GM19455 (cell line): Measurements from ENCODE around the gene SDCBP2.

Source experiments
- ATAC-seq: cut with Tn5 transposase; IDR thresholded peaks from one replicate; pipeline ENCODE4 v1.9.1; 2021; ENCODE audit not compliant: unreplicated experiment

The SDCBP2 gene, protein sequence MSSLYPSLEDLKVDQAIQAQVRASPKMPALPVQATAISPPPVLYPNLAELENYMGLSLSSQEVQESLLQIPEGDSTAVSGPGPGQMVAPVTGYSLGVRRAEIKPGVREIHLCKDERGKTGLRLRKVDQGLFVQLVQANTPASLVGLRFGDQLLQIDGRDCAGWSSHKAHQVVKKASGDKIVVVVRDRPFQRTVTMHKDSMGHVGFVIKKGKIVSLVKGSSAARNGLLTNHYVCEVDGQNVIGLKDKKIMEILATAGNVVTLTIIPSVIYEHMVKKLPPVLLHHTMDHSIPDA

GRCh38 chr20:1328680-1329330 lies at the start of gene SDCBP2:
Gene SDCBP2, minus strand, starts transcription at chr20:1329139. Its CDS starts 8,723 bp downstream, at chr20:1320416.
- no peak for ATAC-seq

- no peak for ATAC-seq
Observed at GRCh38 chr20:1378735-1379125, 49.8 kb upstream of the SDCBP2 start.

DNA sequence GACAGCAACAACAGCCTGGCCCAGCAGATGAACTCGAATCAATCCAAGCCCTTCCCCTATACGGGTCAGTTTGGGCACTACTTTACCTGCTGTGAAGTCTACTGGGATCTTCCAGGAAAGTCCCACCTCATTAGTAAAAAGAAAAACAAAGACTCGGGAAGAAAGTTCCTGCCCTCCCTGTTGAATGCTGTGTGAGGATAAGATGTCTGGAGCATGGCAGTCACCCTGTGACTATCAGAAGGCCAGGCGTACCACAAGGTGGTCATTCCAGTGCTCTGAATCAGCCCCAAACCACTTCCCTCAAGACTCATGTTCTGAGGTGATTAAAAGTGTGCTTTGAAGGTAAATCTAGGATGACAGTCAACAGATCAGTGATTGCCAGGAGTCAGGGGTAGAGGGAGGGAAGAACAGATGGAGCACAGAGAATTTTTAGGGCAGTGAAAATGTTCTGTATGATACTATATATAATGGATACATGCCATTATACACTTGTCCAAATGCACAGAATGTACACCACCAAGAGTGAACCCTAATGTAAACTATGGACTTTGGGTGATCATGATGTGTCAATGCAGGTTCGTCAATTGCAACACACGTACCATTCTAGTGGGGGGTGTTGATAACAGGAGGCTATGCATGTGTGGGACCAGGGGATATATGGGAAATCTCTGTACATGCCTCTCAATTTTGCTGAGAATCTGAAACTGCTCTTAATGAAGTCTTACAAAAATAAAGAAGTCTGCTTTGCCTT lies 49.2 kb upstream of the SDCBP2 start:
- ATAC-seq, result no peak

DNA sequence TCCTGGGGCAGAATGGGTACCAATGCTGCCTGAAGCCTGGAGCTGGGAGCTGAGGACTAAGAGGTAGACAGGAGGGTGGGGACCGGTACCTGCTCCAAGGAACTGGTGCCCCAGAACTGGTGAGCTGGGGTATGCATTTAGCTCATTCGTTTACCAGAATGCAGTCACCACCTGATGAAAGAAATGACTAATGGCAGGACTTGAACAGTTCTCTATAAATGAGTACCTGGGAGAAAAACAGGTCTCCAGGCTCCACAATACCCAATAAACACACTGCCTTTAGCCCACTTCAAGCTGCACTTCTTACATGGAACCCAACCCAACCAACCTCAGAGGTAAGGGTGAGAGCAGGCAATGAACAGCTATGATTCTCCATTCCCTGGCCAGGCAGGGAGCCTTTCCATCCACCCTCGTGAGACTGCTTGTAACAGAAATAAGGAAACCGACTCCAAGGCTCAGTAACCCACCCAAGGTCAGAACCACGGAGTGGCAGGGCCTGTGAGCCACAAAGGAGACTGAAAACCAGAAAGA lies 48.5 kb upstream of the SDCBP2 start:
- ATAC-seq, result no peak

DNA sequence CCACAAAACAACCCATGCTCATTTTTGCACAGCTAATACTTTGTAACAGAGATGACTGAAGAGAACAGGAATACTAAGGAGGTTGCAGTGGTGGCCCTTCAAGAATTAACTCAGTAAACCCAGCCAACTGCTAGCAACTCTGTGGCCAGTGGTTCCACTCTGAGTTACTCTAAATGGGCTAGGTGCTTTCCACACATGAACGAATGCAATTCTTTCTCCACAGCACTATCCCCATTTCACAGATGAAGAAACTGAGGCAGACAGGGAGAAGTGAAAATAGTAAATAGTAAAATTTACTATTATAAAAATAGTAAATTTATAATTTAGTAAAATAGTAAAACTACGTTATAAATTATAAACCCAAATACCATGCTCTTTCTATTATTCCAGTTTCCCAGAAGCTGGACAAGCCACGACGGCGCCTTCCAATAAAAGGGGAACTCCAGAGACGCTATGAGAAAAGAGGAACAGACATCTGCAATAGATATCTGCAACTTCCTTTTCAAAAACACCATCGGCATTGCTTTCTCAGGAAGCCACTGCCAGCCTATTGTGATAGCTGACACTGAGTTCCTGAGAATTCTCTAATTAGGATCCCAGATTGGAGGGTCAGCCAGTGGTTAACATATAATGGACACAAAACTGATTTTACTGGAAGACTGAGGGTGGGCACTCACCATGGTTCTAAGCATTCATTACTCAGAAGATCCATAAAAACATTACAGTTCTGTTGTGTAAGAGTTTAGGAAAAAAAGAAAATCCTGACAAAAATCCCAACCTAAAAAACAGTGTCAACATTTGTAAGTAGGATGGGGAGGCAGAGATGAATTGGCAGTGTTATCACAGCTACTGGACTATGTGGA lies 47.7 kb upstream of the SDCBP2 start:
- ATAC-seq, result no peak

GRCh38 chr20:1376007-1376406 lies 47.1 kb upstream of the SDCBP2 start:
- ATAC-seq, result no peak

GRCh38 chr20:1375515-1375914 lies 46.6 kb upstream of the SDCBP2 start:
- ATAC-seq, result no peak

GRCh38 chr20:1374246-1374645 lies 45.3 kb upstream of the SDCBP2 start:
- no peak for ATAC-seq

DNA sequence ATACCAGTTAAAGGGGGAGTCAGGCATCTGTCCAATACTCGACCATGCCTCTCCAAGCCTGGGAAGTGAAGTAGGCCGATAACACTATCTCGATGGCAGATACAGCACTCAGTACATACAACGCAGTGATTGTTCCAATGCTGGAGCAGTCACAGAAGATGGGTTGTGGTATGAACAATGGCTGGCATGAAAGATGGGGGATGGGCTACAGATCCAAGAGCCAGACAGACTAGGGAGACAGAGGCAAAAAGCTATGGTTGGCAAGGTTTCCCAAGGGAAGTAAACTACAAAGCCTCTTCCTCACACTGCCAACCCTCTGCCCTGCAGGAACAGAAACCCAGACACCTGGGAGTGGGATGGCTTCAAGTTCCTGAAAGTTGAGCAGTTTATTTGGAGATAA lies 44.7 kb upstream of the SDCBP2 start:
- ATAC-seq, result no peak

DNA sequence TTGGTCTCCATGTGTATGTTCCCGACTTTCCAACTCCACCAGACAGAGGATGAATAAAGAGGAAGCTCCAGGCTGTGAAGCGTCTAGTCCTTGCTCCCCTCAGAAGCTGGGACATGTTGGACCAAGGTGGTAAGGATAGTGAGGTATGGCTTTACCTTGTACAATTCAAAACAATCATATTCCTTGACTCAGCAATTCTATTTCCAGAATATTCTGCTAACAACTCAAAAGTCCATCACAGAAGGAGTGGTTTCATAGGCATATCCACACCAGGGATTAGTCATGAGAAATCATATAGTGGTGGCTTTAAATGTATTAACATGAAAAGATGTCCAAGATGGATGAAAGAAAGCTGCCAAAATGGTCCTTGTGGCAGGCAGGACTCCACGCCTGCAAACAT lies 44.1 kb upstream of the SDCBP2 start:
- ATAC-seq, result no peak

DNA sequence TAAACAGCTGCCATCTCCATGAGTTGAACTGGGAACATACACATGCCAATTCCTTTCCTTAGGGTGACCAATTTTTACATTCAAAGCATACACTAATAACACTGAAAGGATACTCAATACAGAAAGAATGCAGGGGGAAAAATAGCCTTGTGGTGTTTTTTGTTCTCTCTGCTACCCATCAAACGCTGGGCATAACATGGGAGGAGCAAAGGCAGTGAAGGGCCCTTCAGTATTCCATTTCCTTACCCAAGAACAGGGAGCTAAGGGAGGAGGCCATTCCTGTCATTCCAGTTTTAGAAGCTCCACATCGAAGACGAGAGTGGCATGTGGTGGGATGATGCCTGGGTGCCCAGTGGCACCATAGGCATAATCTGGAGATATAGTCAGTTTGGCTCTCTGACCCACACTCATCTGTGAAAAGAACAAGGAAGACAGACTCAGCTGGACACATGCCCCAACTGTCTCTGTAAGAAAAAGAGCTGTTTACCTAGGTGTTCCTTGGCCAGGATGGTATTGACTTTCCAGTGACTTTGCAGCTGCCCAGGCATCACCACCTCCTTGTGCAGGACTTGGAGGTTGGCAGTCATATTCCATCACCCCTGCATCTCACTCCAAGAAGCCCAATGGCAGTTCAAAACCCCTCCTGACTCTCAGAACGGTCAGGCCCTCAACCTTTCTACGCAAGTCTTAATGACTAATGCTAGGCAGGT lies 43.0 kb upstream of the SDCBP2 start:
- no peak for ATAC-seq

- no peak for ATAC-seq
Observed at GRCh38 chr20:1371202-1371782, 42.4 kb upstream of the SDCBP2 start.

DNA sequence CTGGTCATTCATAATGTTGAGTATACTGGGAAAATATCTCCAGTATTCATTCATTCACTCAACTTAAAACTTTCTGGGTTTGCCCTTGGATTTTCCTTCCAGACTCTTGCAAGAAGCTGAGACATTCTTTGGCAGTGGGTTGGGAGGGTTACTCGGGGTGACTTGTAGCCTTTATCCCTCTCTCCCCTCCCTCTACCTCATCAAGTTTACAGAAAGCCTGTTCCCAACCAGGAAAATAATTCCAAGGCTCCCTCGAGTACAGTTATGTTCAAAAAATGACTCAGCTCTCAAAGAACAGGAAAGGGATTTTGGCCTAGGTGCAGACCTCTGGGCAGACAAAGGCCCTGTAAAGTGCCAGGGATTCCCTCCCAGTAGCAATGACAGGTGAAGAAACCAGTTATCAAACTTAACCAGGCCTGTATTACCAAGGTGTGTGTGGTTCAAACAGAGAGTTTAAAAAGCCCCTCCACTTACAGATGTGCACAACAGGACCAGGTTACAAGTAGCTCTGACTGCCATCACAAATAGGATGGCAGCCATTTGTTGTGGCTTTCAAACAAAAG lies 41.7 kb upstream of the SDCBP2 start:
- ATAC-seq, result no peak

DNA sequence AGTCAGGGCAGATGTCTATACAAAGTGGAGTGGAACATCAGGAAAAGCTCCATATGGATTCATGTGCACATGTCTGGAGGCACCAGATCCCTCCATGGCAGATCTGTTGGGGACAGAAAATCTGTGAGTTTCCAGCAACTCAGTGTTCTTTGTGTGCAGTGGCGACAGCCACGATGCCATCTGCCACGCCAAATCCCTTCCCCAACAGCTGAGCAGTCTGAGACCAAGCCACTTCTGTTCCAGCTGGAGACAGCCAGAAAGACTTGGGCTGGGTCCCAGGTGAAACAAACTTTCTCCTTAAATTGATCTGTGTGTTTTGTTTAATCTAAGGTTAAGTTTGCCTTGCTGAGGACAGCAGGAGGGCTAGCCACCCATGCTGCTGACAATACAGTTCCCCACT lies 41.0 kb upstream of the SDCBP2 start:
- no peak for ATAC-seq

DNA sequence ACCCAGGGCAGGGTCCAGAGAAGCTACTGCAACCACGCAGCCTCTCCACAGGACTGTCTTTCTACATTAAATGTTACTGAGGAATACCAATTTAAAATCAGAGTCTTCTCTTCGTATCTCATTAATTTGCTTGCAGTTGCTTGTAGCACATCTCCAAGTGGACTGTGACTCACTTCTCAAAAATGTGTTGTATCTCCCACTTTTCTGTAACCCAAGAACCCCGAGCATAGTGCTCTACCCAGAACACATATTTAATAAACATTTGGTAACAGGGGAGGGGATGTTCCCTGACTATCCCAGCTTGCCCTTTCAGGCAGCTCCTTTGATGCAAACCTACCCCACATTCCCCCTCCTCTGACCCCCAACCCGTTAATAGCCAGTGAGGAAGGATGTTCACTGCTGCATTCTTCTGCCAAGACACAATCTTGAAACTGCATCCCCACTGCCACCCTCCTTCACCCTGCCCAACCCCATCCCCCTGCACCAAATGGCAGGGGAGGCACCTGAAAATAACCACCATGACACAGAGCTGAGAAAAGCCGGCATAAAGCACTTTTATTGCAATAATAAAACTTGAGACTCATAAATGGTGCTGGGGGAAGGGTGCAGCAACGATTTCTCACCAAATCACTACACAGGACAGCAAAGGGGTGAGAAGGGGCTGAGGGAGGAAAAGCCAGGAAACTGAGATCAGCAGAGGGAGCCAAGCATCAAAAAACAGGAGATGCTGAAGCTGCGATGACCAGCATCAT lies 39.7 kb upstream of the SDCBP2 start:
- no peak for ATAC-seq

- no peak for ATAC-seq
Observed at GRCh38 chr20:1367479-1367878, 38.5 kb upstream of the SDCBP2 start.

DNA sequence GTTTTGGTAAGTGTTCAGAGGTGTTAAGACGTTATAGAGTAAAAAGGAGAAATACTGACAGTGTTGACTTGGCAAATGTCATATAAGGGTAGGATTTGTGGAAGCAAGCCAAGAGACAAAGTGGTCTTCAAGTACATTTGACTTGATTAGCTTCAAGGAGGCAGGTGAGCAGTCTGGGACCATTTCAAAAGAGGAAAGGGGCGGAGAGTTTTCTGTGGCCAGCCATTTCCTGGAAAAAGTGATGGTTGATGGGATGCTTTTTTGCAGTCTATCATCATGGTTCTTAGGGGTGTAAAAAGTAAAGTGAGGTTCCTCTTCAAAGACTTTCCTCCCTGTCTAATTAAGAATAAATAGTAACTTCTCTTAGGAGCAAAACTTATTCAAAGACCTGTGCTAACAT lies 35.2 kb upstream of the SDCBP2 start:
- ATAC-seq, result no peak

DNA sequence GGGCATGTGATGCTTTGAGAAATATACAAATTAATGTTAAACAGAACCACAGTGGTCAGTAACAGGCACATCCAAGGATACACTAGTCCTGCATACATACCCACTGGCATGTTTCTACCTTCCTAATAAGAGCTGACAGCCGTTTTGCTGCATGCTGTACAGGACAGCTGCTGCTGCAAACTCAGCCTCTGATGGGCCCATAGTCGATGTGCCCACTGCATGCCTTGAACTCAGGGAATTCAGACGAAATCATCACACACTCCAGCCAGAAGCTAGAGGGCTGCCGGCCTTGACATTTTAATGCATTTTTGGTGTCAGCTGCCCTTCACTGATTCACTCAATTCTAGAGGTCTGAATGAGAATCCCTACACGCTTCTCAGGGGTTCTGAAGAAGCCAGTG lies 34.6 kb upstream of the SDCBP2 start:
- ATAC-seq, result no peak

DNA sequence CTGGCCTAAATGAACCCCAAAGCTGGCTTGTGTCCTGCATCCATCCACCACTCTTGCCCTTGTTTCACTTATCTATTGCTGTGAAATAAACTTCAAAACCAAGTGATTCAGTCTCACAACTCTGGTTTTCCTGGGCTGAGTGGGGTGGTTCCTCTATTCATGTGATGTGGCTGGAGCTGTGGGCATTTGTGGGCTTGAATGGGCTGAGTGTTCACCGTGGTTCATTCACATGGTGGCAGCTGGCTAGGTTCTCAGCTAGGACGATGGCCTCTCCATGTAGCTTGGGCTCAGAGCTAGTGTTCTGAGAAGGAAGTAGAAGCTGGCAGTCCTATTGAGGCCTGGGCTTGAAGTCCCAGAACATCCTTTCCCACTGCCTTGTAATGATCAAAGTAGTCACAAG lies 33.5 kb upstream of the SDCBP2 start:
- ATAC-seq, result no peak
